Left lung (tissue), 10 donors: ENCODE results near the gene CTNNA3. TPM values are rescaled to one million over a fixed set of nuclear protein-coding genes. Genes with fewer than 3 reads are reported as not detected.

Source experiments
- ATAC-seq: fragments of 200-7000 bp; cut with Tn5 transposase; one replicate; pipeline ENCODE4 v1.9.1; 2020; ENCODE audit warnings: moderate library complexity
- DNase-seq, 4 donors: peaks; one replicate each; pipeline ENCODE4 v3.0.0-alpha.2; 2013 to 2020
- H3K27ac ChIP-seq, 2 donors: fragments of 200-600 bp; sonication (generic) in 1 of 2; one replicate each; pipeline versions ENCODE4 v1.5.0 to v1.8.0; 2020 to 2021
- H3K27me3 ChIP-seq, 2 donors: fragments of 200-600 bp; sonication (generic) in 1 of 2; one replicate each; pipeline versions ENCODE4 v1.5.0 to v1.8.0; 2020 to 2021
- H3K36me3 ChIP-seq, 2 donors: fragments of 200-600 bp; sonication (generic) in 1 of 2; one replicate each; pipeline versions ENCODE4 v1.5.0 to v1.8.0; 2020 to 2021
- H3K4me1 ChIP-seq, 2 donors: fragments of 200-600 bp; one replicate each; pipeline ENCODE4 v1.8.0; 2021
- H3K4me3 ChIP-seq, 2 donors: fragments of 200-600 bp; sonication (generic) in 1 of 2; one replicate each; pipeline versions ENCODE4 v1.5.0 to v1.8.0; 2020 to 2021; ENCODE audit warnings: mild to moderate bottlenecking in 1 of 2
- H3K9me3 ChIP-seq, 2 donors: fragments of 200-600 bp; sonication (generic) in 1 of 2; one replicate each; pipeline versions ENCODE4 v1.5.0 to v1.8.0; 2020 to 2021
- intact Hi-C, 2 donors: fragments of 100-400 bp; cut with DNase I; formaldehyde crosslinking; loops; one replicate each; pipeline versions ENCODE4 v1.11.2 to v1.14.2; 2022
- polyA plus RNA-seq, 6 donors: library from polyadenylated mRNA; unstranded; fragments of 120-200 nt; gene quantifications; one replicate each; pipeline ENCODE4 v1.2.1, GENCODE V29; 2013; ENCODE audit not compliant: insufficient read length in 6 of 6
- total RNA-seq, 2 donors: library from RNA; stranded (reverse); fragmentation: NEBNext Ultra II Directional; extraction: Animal tissue kit (Norgen Biotek cat#: 25700); gene quantifications; one replicate each; pipeline ENCODE4 v1.2.1, GENCODE V29; 2021
- TF ChIP-seq, protein P1 (sequence below), 2 donors: fragments of 200-600 bp; sonication (generic) in 1 of 2; IDR thresholded peaks; one replicate each; pipeline versions ENCODE4 v1.5.0 to v1.8.0; 2021; ENCODE audit warnings: antibody characterized with exemption in 2 of 2
- donor health status: DM: no; HTN: yes; CAD: no.
- donor health status: DM: no; HTN: no; CAD: no.

CTNNA3 gene
- total and polyA plus RNA-seq, 8 donors, result 1.1 to 8.2 (median 6.6) TPM; not detected in 1

DNA sequence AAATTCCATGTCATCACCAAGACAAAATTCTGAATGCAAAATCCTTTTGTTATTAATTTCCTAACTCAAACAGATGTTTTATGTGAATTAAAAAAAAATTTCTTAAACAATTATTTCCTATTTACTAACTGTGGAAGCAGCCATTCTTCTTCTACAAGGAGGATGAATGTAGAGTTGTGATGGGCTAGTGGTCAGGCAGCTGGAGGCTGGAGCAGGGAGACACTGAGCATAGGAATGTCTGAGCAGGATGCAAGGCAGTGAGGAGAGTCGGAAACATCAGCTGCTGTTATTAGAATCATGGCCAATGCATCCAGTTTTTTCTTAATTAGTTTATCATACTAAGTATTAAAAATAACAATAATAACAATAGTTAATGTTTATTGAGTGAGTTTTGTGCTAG, 872.7 kb downstream of the CTNNA3 start:
- Histone ChIP-seq H3K4me3 (no peak overlapping the region), H3K4me1 (no peaks in the 10 kb centered on the region), H3K36me3 (no peaks in the 10 kb centered on the region), H3K27me3 (no peaks in the 10 kb centered on the region), H3K9me3 (no peaks in the 10 kb centered on the region), H3K27ac (no peak overlapping the region)
- ATAC-seq (no peak), DNase-seq (no peak)
- intact Hi-C loops, result no loop called here
- TF ChIP-seq, protein P1, sequence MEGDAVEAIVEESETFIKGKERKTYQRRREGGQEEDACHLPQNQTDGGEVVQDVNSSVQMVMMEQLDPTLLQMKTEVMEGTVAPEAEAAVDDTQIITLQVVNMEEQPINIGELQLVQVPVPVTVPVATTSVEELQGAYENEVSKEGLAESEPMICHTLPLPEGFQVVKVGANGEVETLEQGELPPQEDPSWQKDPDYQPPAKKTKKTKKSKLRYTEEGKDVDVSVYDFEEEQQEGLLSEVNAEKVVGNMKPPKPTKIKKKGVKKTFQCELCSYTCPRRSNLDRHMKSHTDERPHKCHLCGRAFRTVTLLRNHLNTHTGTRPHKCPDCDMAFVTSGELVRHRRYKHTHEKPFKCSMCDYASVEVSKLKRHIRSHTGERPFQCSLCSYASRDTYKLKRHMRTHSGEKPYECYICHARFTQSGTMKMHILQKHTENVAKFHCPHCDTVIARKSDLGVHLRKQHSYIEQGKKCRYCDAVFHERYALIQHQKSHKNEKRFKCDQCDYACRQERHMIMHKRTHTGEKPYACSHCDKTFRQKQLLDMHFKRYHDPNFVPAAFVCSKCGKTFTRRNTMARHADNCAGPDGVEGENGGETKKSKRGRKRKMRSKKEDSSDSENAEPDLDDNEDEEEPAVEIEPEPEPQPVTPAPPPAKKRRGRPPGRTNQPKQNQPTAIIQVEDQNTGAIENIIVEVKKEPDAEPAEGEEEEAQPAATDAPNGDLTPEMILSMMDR (IDR thresholded peaks at IDR 0.05), result no peak

DNA sequence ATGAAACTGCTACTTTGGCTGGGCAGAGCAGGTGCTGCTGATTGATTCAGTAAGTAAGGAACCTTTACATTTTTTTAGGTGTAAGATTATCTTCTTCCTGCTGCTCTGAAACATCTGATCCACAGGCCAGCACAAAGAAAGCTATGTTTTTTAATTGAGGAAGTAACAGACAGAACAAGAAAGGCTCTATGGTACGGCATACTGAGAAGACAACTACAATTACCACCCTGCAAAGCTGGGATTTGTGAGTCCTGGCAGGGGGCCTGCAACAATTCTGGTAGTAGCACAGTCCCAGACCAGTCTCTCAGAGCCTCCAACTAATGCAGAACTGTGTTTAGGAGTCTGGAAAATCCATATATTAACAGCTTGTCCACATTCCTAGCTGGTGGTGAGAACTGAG, 873.2 kb downstream of the CTNNA3 start:
- Histone ChIP-seq H3K27ac (no peak overlapping the region), H3K9me3 (no peaks in the 10 kb centered on the region), H3K4me1 (no peaks in the 10 kb centered on the region), H3K36me3 (no peaks in the 10 kb centered on the region), H3K4me3 (no peak overlapping the region), H3K27me3 (no peaks in the 10 kb centered on the region)
- TF ChIP-seq, protein P1 (IDR thresholded peaks at IDR 0.05), result no peak
- ATAC-seq (peak; percentile 57), DNase-seq (no peak)
- intact Hi-C loops, result no loop called here

DNA sequence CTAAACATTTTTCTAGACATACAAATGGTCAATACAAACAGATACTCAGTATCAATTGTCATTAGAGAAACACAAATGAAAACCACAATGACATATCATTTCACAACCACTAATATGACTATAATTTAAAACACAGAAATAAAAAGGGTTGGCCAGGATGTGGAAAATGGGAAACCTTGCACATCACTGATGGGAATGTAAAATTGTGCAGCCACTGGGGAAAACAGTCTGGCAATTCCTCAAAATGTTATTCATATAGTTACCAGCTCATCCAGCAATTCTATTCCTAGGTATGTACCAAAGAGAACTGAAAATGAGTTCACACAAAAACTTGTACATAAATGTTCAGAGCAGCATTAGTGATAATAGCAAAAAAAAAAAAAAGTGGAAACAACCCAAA, 876.3 kb downstream of the CTNNA3 start:
- TF ChIP-seq, protein P1 (IDR thresholded peaks at IDR 0.05), result no peak
- no peak overlapping the region for H3K4me3 ChIP-seq
- H3K27me3 ChIP-seq, result no peaks in the 10 kb centered on the region
- no peak overlapping the region for H3K27ac ChIP-seq
- DNase-seq, result no peak
- H3K9me3 ChIP-seq, result no peaks in the 10 kb centered on the region
- intact Hi-C loops, result no loop called here
- ATAC-seq, result no peak
- no peaks in the 10 kb centered on the region for H3K36me3 ChIP-seq
- no peaks in the 10 kb centered on the region for H3K4me1 ChIP-seq

DNA sequence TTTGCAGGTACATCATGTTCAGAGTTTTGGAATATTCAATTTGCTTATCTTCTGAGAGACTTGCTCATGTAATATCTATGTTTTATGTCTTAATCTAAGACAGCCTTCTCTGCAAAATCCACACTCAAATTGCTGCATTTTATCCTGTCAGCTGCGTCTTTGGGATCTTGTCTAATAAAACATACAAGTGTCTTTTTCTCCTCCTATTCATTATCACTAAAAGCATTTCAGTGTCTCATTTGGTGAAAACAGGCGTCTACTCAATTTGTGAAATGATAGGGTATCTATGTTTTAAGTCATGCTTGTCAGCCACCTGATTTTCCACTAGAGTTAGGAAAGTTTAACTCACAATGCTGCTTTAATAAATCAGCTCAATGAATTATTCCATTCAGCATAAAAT, 882.9 kb downstream of the CTNNA3 start:
- H3K36me3 ChIP-seq, result no peaks in the 10 kb centered on the region
- no peaks in the 10 kb centered on the region for H3K27me3 ChIP-seq
- DNase-seq, result no peak
- no peaks in the 10 kb centered on the region for H3K4me1 ChIP-seq
- intact Hi-C loops, result no loop called here
- TF ChIP-seq, protein P1 (IDR thresholded peaks at IDR 0.05), result no peak
- H3K9me3 ChIP-seq, result no peaks in the 10 kb centered on the region
- no peak for ATAC-seq
- no peak overlapping the region for H3K4me3 ChIP-seq
- no peak overlapping the region for H3K27ac ChIP-seq

DNA sequence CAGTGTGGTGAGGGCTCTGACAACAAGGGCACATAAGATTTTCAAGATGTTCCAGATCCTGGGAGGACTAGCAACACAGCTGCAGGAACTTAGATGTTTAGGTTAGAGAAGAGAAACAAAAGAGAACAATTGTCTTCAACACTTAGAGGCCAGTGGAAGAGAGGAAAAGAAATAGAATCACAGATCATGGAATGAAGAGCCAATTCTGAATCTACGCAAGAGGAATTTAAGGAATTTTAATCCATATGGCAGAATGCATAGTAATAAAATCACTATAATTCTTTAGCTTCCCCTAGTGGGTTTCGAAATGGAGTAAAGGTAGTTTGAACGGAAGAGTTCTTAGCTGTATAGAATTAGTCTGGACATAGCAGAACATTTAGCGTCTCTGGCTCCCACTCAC, 884.8 kb downstream of the CTNNA3 start:
- Histone ChIP-seq H3K27me3 (no peaks in the 10 kb centered on the region), H3K9me3 (no peaks in the 10 kb centered on the region), H3K4me1 (no peaks in the 10 kb centered on the region), H3K36me3 (no peaks in the 10 kb centered on the region), H3K4me3 (no peak overlapping the region), H3K27ac (no peak overlapping the region)
- intact Hi-C loops, result no loop called here
- no peak for DNase-seq
- TF ChIP-seq, protein P1 (IDR thresholded peaks at IDR 0.05), result no peak
- ATAC-seq, result no peak
